Epithelial cell of umbilical artery (primary cell): ENCODE data around the gene ZNF213. TPM values are rescaled to one million over a fixed set of nuclear protein-coding genes. Genes with fewer than 3 reads are reported as not detected.

Experiments
- total RNA-seq: library from RNA; depleted of rRNA; stranded (reverse); fragments of >200 nt; gene quantifications from 2 replicates; pipeline ENCODE4 v1.2.3, GENCODE V29; 2014

The ZNF213 gene, protein sequence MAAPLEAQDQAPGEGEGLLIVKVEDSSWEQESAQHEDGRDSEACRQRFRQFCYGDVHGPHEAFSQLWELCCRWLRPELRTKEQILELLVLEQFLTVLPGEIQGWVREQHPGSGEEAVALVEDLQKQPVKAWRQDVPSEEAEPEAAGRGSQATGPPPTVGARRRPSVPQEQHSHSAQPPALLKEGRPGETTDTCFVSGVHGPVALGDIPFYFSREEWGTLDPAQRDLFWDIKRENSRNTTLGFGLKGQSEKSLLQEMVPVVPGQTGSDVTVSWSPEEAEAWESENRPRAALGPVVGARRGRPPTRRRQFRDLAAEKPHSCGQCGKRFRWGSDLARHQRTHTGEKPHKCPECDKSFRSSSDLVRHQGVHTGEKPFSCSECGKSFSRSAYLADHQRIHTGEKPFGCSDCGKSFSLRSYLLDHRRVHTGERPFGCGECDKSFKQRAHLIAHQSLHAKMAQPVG
- 3.5 and 4.5 TPM in 2 replicates for total RNA-seq

DNA sequence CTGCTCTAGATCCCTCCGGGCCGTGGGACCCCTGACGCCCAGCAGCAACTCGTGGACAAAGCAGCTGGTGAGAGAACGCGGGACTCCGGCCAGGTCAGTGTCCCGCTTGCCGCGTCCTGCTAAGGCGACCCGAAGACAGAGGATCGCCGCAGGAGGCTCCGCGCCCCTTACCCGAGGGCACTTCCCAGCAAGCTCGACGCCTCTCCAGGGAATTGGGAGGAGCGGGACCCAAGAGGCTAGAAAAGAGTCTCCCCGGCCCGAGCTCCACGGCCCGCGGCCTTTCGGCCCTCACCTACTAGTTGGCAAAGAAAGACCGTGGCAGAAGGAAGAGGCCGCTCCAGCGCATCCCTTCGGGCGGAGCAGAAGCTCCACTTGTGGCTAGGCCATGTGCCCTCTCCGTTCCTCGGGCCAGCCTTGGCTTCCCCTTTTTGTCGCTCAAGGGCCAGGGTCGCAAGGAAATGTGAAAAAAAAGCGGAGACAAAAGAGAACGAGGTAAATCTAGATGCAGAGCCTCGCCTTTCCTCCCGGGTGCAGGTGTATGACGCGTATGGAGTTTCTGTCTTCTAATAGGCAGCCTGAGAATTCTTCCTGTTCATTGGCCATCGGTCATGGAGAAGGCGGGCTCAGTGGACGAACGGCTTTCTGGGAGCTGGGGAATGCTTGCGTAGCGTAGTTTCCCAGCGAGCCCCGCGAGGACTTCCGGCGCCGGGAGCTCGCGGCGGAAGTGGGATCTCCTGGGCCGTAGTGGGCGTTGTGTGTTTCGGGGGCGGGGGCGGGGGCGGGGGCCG is at the start of gene ZNF213:
ZNF213 (plus strand) TSS at position 692 of the 788 bp plus-strand sequence. CDS start 2,252 bp downstream, outside the sequence.

DNA sequence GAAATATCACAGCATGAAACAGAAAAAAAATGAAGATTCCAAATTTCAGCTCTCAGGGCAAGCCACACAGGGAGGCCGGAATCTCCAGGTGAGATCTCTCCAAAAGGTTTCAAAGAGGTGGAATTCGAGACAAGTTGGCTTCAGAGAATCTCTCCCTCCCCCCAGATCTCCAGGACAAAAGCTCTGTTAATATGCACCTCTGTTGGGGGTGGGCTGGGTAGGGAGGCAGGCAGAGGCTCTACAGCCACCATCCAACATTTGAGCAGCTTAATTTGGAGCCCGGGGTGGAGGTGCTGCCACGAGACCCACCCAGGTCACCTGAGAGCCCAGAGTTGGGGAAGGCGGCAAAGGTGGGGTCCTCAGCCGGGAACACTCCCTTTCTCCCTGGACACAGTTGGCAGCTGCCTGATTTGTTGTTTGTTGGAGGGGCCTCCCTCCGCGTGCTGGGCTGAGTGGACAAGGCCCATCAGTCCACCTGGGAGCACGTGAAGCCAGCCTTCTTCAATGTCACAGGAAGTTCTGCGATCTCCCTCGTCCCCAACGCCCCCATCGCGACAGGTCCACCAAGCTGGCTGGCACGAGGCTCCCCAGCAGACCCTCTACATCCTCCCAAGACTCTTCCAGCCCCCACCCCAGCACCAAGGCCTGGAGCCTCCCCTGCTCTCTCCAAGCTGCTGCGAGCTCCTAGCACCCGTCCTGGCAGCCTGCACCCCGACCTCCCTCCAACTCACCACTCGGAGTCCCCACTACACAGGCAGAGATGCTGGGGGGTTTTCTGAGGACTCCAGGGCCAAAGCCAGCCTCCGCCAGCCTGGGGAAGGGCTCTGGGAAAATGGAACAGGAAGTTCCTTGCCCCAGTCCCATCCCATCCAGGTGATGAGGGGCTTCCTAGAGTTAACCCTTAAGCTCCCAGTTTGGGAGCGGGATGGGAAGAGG is 36.1 kb upstream of the ZNF213 start, which contains the start of gene ZSCAN10:
ZSCAN10 (minus strand) TSS at position 836 of the 936 bp plus-strand sequence. CDS start 6,357 bp downstream, outside the sequence.

DNA sequence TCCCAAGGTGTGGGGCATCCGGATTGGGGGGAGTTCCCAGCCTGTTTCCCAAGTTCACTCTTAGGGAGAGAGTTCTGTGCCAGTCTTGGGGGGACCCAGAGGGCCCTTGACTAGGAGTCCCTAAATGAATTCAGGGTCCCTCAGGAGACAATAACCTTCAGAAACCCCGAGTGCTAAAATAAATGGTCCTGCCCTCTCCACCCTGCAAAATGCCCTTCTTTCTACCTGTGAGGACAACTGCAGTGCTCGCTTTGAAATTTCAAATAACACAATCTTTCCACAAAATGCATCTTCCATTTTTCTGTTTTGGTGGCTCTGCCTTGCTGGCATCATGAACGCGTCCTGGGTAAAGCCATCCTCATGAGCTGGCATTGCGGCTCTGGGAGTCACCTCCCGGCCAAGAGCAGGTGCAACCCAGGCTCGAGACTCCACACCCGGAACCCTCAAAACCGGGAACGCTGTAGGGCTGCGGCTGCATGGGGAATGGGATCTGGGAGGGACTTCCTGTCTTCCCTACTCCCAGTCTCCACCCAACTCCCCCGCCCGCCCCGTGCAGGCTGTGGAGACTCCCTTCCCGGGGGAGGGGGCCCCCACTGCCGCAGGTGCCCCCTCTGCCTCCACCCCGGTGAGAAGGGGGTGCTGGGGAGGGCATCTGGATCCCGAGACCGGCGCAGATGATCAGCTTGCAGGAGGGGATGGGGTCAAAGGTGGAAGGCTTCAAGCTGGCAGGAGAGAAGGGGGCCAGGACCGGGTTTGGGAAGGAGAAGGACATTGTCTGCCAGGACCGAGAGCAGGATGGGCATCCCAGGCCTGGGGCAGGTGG is 22.6 kb upstream of the ZNF213 start, which contains the start of gene ZNF205:
ZNF205 (plus strand) TSS at position 529 of the 823 bp plus-strand sequence. CDS start 845 bp downstream, outside the sequence.

DNA sequence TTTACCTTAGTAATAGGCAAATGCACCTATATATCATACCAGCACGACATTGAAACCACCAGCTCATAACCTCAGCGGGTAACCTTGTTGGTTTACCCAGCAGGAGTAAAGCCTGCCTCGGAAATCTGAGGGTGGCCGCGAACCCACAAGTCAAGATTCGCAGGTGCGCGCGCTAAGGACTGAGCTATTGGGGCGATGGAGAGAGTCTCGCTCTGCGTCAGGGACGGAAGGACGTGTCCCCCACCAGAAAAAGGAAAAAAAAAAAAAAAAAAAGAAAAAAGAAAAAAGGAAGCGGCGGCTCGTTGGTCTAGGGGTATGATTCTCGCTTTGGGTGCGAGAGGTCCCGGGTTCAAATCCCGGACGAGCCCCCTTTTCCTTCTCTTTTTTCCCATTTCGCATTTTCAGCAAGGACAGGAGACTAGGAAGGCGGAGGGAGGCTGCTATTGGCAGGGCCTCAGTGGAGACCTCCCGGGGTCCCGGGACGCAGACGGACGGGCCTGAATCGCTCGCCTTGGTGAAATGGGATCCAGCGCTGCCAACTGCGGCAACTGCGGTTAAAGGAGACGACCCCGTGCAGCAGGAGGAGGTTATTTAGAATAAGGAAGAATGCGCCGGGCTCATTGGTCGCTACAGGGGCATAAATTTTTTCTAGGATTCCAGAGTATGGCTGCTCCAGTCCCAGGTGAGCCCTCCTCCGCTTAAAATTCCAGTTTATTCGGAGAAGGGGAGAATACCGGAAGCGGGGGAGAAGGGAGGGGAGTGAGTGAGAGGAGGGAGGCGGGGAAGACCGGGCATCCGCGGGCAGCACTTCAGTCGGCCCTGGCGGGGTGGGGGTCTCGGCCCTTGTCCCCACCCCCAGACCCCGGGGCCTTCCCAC is 53.2 kb downstream of the ZNF213 start, which contains the start of gene OR1F1:
OR1F1 (plus strand) TSS at position 407 of the 877 bp plus-strand sequence.

Other genes with a start within 250 kb of the ZNF213 start
- gene FLYWCH1, start 223.1 kb upstream of the ZNF213 start, total RNA-seq, result 31.3 and 33.1 TPM in 2 replicates
- not detected in 2 replicates for gene KREMEN2, start 170.8 kb upstream of the ZNF213 start, total RNA-seq
- 9.1 and 15.3 TPM in 2 replicates for gene PAQR4, start 165.7 kb upstream of the ZNF213 start, total RNA-seq
- 7.9 and 8.1 TPM in 2 replicates for gene PKMYT1, start 154.6 kb upstream of the ZNF213 start, total RNA-seq
- gene CLDN9, start 122.1 kb upstream of the ZNF213 start, total RNA-seq, result not detected in 2 replicates
- not detected in 2 replicates for gene CLDN6, start 116.8 kb upstream of the ZNF213 start, total RNA-seq
- 244 and 303 TPM in 2 replicates for gene TNFRSF12A, start 114.7 kb upstream of the ZNF213 start, total RNA-seq
- gene HCFC1R1, start 111.1 kb upstream of the ZNF213 start, total RNA-seq, result 2.9 and 7.0 TPM in 2 replicates
- 25.3 and 36.8 TPM in 2 replicates for gene THOC6, start 111.0 kb upstream of the ZNF213 start, total RNA-seq
- not detected in 2 replicates for gene BICDL2, start 98.1 kb upstream of the ZNF213 start, total RNA-seq
- gene MMP25, start 88.5 kb upstream of the ZNF213 start, total RNA-seq, result under 0.01 TPM in 1 of 2 replicates, not detected in the other
- gene IL32, start 69.4 kb upstream of the ZNF213 start, total RNA-seq, result 41.9 and 78.6 TPM in 2 replicates
- gene ZSCAN10, start 35.7 kb upstream of the ZNF213 start, total RNA-seq, result not detected in 2 replicates
- gene ZNF205, start 22.4 kb upstream of the ZNF213 start, total RNA-seq, result 20.1 and 29.9 TPM in 2 replicates
- not detected in 2 replicates for gene OR1F1, start 53.2 kb downstream of the ZNF213 start, total RNA-seq
- 10.1 and 11.9 TPM in 2 replicates for gene ZNF200, start 100.1 kb downstream of the ZNF213 start, total RNA-seq
- gene MEFV, start 121.6 kb downstream of the ZNF213 start, total RNA-seq, result not detected in 2 replicates
- 45.5 and 54.9 TPM in 2 replicates for gene ZNF263, start 148.5 kb downstream of the ZNF213 start, total RNA-seq
- 2.3 TPM in 2 replicates for gene TIGD7, start 170.4 kb downstream of the ZNF213 start, total RNA-seq
- 15.3 and 20.4 TPM in 2 replicates for gene ZNF75A, start 170.5 kb downstream of the ZNF213 start, total RNA-seq
- 0.15 TPM in 1 of 2 replicates, not detected in the other for gene OR2C1, start 220.9 kb downstream of the ZNF213 start, total RNA-seq